ENCODE results near the gene STAM2.
"Not testable (repeated sequence)": the region's sequence is repeated elsewhere in the genome, so short reads cannot be mapped to it uniquely, and the experiment has no call there.

Gene STAM2

DNA sequence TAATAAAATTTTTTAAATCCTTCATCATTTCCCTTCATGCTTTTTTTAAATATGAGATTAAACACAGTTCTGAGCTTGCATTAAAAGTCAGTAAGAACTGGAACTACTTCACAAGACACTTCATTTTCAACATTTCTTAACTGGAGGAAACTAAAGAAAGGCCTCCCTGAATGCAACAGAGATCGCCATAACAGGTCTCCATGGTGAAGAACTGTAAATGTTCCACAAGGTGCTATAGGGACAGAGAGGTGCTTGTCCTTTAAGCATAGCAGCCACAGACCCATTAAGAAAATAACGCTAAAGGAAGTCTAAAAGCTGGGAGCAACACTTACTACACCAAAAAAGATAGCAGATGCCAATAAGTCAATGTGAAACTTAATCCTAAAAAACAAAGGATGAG, 8.5 kb downstream of the STAM2 start:
- DNase-seq (ENCODE audit: extremely low read depth, insufficient read length): no peak
- TF ChIP-seq, protein P1, sequence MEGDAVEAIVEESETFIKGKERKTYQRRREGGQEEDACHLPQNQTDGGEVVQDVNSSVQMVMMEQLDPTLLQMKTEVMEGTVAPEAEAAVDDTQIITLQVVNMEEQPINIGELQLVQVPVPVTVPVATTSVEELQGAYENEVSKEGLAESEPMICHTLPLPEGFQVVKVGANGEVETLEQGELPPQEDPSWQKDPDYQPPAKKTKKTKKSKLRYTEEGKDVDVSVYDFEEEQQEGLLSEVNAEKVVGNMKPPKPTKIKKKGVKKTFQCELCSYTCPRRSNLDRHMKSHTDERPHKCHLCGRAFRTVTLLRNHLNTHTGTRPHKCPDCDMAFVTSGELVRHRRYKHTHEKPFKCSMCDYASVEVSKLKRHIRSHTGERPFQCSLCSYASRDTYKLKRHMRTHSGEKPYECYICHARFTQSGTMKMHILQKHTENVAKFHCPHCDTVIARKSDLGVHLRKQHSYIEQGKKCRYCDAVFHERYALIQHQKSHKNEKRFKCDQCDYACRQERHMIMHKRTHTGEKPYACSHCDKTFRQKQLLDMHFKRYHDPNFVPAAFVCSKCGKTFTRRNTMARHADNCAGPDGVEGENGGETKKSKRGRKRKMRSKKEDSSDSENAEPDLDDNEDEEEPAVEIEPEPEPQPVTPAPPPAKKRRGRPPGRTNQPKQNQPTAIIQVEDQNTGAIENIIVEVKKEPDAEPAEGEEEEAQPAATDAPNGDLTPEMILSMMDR (IDR thresholded peaks at IDR 0.05; ENCODE audit: insufficient read depth, low read length, poor library complexity, severe bottlenecking): no peak
- Histone ChIP-seq H3K4me3 (replicated peaks; ENCODE audit: low read depth, low read length) (peak overlapping the region; percentile 44), H3K36me3 (ENCODE audit: control insufficient read depth, insufficient read depth, low read length) (no peaks in the 10 kb centered on the region), H3K27me3 (replicated peaks; ENCODE audit: control insufficient read depth, insufficient read depth, low read length) (no peaks in the 10 kb centered on the region)

DNA sequence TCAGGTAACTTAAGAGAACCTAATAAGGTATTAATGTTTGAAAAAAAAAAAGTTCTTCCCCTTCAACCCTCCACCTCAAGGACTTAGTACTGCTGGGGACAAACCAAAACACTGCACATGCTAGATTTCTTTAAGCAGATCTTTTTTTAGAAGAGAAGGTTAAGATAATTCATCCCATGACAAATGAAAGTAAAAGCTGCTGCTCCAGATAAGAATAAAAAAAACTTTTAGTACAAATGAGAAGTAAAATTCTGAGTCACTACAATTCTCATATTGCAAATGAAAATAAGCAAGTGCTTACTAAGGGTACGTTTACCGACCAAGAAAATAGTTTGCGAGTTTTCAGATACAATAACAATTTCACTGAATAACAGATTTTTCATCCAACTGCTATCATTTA, 8.9 kb downstream of the STAM2 start:
- no peaks in the 10 kb centered on the region for H3K36me3 ChIP-seq (ENCODE audit: control insufficient read depth, insufficient read depth, low read length)
- H3K4me3 ChIP-seq (replicated peaks; ENCODE audit: low read depth, low read length): peak overlapping the region; percentile 44
- TF ChIP-seq, protein P1 (IDR thresholded peaks at IDR 0.05; ENCODE audit: insufficient read depth, low read length, poor library complexity, severe bottlenecking): no peak
- DNase-seq (ENCODE audit: extremely low read depth, insufficient read length): peak; percentile 56
- H3K27me3 ChIP-seq (replicated peaks; ENCODE audit: control insufficient read depth, insufficient read depth, low read length): no peaks in the 10 kb centered on the region

DNA sequence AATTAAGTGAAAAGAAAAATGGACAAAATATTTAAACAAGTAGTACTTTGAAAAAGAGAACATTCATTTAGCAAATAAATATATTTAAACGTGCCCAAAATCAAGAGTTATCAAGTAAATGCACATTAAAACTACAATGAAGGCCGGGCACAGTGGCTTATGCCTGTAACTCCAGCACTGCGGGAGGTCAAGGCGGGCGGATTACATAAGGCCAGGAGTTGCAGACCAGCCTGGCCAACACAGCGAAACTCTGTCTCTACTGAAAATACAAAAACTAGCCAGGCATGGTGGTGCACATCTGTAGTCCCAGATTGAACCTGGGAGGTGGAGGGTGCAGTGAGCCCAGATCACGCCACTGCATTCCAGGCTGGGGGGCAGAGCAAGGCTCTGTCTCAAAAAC, 9.8 kb downstream of the STAM2 start:
- Histone ChIP-seq H3K4me3 (replicated peaks; ENCODE audit: low read depth, low read length) (no peak overlapping the region), H3K36me3 (ENCODE audit: control insufficient read depth, insufficient read depth, low read length) (no peaks in the 10 kb centered on the region), H3K27me3 (replicated peaks; ENCODE audit: control insufficient read depth, insufficient read depth, low read length) (no peaks in the 10 kb centered on the region)
- DNase-seq (ENCODE audit: extremely low read depth, insufficient read length): no peak
- TF ChIP-seq, protein P1 (IDR thresholded peaks at IDR 0.05; ENCODE audit: insufficient read depth, low read length, poor library complexity, severe bottlenecking): no peak

DNA sequence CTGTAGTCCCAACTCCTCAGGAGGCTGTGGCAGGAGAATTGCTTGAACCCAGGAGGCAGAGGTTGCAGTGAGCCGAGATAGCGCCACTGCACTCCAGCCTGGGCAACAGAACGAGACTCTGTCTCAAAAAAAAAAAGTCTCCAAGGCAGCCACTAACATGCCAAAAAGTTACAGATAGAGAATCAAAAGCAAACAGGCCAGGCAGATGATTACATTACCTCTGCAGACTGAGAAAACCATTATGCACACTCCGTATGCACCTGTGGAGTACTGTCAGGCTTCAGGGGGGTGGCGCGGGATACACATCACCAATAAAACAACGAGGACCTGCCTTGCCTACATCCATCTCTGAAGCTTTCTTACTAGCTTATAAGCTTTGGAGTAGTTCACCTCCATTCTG, 10.3 kb downstream of the STAM2 start:
- no peaks in the 10 kb centered on the region for H3K27me3 ChIP-seq (replicated peaks; ENCODE audit: control insufficient read depth, insufficient read depth, low read length)
- TF ChIP-seq, protein P1 (IDR thresholded peaks at IDR 0.05; ENCODE audit: insufficient read depth, low read length, poor library complexity, severe bottlenecking): no peak

DNA sequence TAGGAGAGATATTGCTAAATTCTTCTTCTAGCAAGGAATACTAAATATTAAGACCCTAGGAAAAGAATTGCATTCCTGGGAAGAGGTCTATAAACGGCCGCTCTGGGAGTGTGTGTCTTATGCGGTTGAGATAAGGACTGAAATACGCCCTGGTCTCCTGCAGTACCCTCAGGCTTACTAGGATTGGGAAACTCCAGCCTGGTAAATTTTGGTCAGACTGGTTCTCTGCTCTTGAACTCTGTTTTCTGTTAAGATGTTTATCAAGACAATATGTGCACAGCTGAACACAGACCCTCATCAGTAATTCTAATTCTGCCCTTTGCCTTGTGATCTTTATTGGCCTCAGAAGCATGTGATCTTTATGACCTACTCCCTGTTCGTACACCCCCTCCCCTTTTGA, 11.9 kb downstream of the STAM2 start:
- H3K4me3 ChIP-seq (replicated peaks; ENCODE audit: low read depth, low read length); H3K27me3 ChIP-seq (replicated peaks; ENCODE audit: control insufficient read depth, insufficient read depth, low read length); H3K36me3 ChIP-seq (ENCODE audit: control insufficient read depth, insufficient read depth, low read length); DNase-seq (ENCODE audit: extremely low read depth, insufficient read length): not testable (repeated sequence)

More for the DNA sequence above, 10.3 kb downstream of the STAM2 start:
- Histone ChIP-seq H3K36me3 (ENCODE audit: control insufficient read depth, insufficient read depth, low read length) (no peaks in the 10 kb centered on the region), H3K4me3 (replicated peaks; ENCODE audit: low read depth, low read length) (no peak overlapping the region)
- DNase-seq (ENCODE audit: extremely low read depth, insufficient read length): no peak

DNA sequence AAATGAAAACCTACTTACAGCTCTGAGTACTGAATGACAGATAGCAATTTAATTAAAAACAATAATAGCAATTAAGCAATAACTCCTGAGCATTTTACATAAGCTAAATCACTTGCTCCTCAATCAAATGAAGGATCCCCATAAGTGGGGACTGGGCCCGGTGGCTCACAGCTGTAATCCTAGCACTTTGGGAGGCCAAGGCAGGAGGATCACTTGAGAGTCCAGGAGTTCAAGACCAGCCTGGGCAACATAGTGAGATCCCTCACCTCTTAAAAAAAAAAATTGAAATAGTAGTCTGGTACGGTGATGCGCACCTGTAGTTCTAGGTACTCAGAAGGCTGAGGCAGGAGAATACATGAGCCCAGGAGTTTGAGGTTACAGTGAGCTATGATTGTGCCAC, 13.4 kb downstream of the STAM2 start:
- H3K36me3 ChIP-seq (ENCODE audit: control insufficient read depth, insufficient read depth, low read length): no peaks in the 10 kb centered on the region
- DNase-seq (ENCODE audit: extremely low read depth, insufficient read length): no peak
- H3K27me3 ChIP-seq (replicated peaks; ENCODE audit: control insufficient read depth, insufficient read depth, low read length): no peaks in the 10 kb centered on the region
- TF ChIP-seq, protein P1 (IDR thresholded peaks at IDR 0.05; ENCODE audit: insufficient read depth, low read length, poor library complexity, severe bottlenecking): no peak
- no peak overlapping the region for H3K4me3 ChIP-seq (replicated peaks; ENCODE audit: low read depth, low read length)

Data from GM06990 (cell line).